ENCODE measurements around the gene GMIP. TPM values are rescaled to one million over a fixed set of nuclear protein-coding genes. Genes with fewer than 3 reads are reported as not detected.

GMIP gene
- total RNA-seq, 1 donor from 2014 or later: 18.5 TPM

GRCh38 chr19:19656451-19657396 is 13.3 kb upstream of the GMIP start:
- TF ChIP-seq CTCF (IDR thresholded peaks at IDR 0.05; ENCODE audit: unreplicated experiment): no peak
- no peak overlapping the region for H3K27ac Mint-ChIP-seq (ENCODE audit: unreplicated experiment)
- no peak overlapping the region for H3K4me3 Mint-ChIP-seq (ENCODE audit: unreplicated experiment)
- DNase-seq (ENCODE audit: low spot score): no peak
- H3K4me1 Mint-ChIP-seq (ENCODE audit: unreplicated experiment): peaks cover 5% of the 10 kb centered on the region
- no peaks in the 10 kb centered on the region for H3K9me3 Mint-ChIP-seq (ENCODE audit: unreplicated experiment)
- peaks cover 15% of the 10 kb centered on the region for H3K27me3 Mint-ChIP-seq (ENCODE audit: unreplicated experiment)
- peaks cover 44% of the 10 kb centered on the region for H3K36me3 Mint-ChIP-seq (ENCODE audit: low read depth, unreplicated experiment)

DNA sequence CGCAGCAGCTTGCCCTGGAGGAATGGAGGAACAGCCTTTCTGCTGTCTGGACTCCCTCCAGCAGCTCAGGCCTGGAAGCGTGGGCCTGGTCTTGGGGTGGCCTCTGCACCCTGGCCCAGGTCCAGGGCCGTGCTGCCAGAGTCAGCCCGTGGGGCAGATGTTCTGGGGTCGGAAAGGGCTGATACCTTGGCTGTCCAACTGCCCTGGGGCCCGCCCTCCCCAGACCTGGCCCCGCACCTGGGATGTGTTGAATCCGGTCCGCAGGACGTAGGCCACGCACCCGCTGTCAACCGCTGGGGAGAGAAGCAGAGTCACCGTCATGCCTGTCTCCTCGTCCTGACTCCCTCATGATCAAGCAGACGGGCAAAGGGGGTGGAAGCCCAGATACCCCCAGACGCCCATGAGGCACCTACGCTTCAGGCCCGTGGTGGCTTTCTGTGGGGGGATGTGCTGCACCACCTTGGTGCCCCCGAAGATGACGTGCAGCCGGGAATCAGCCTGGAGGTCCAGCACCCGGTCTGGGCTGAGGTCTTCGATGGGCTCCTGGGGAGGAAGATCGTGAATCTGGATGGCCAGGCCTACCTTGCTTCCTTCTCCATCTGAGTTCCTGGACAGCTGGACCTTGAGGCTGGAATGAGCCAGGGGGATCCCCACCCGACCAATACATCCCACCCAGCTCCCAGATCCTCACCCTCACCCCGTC is 12.3 kb upstream of the GMIP start:
- Mint-ChIP-seq H3K27ac (ENCODE audit: unreplicated experiment) (no peak overlapping the region), H3K4me3 (ENCODE audit: unreplicated experiment) (no peak overlapping the region), H3K9me3 (ENCODE audit: unreplicated experiment) (no peaks in the 10 kb centered on the region), H3K36me3 (ENCODE audit: low read depth, unreplicated experiment) (peaks cover 39% of the 10 kb centered on the region), H3K4me1 (ENCODE audit: unreplicated experiment) (no peaks in the 10 kb centered on the region), H3K27me3 (ENCODE audit: unreplicated experiment) (peaks cover 12% of the 10 kb centered on the region)
- no peak for DNase-seq (ENCODE audit: low spot score)
- no peak for TF ChIP-seq CTCF (IDR thresholded peaks at IDR 0.05; ENCODE audit: unreplicated experiment)

GRCh38 chr19:19655051-19655594 is 11.7 kb upstream of the GMIP start:
- Mint-ChIP-seq H3K4me3 (ENCODE audit: unreplicated experiment) (peak overlapping the region; percentile 71), H3K27me3 (ENCODE audit: unreplicated experiment) (peaks cover 15% of the 10 kb centered on the region), H3K9me3 (ENCODE audit: unreplicated experiment) (no peaks in the 10 kb centered on the region), H3K27ac (ENCODE audit: unreplicated experiment) (no peak overlapping the region), H3K4me1 (ENCODE audit: unreplicated experiment) (no peaks in the 10 kb centered on the region), H3K36me3 (ENCODE audit: low read depth, unreplicated experiment) (peaks cover 39% of the 10 kb centered on the region)
- no peak for TF ChIP-seq CTCF (IDR thresholded peaks at IDR 0.05; ENCODE audit: unreplicated experiment)
- no peak for DNase-seq (ENCODE audit: low spot score)

DNA sequence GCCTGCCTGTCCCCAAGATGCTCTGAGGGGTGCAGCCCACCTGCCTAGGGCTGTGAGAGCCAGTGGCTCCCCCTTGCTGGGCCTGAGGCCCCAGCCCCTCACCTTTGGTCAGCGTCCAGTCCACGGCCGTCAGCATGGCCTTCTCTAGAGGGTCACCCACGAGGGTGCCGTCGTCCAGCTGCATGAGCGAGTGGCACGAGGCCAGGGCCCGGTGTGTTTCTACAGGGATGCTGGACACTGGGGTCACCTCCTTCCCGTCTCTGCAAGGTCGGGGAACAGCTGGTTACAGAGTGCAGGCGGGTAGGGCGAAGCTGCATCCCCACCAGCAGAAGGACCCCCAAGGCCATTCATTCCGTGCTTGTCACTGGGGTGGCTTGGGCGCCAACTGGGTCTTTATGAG is 11.0 kb upstream of the GMIP start:
- no peak for DNase-seq (ENCODE audit: low spot score)
- no peak overlapping the region for H3K27ac Mint-ChIP-seq (ENCODE audit: unreplicated experiment)
- peaks cover 13% of the 10 kb centered on the region for H3K27me3 Mint-ChIP-seq (ENCODE audit: unreplicated experiment)
- no peaks in the 10 kb centered on the region for H3K4me1 Mint-ChIP-seq (ENCODE audit: unreplicated experiment)
- TF ChIP-seq CTCF (IDR thresholded peaks at IDR 0.05; ENCODE audit: unreplicated experiment): no peak
- peaks cover 37% of the 10 kb centered on the region for H3K36me3 Mint-ChIP-seq (ENCODE audit: low read depth, unreplicated experiment)
- H3K4me3 Mint-ChIP-seq (ENCODE audit: unreplicated experiment): no peak overlapping the region
- no peaks in the 10 kb centered on the region for H3K9me3 Mint-ChIP-seq (ENCODE audit: unreplicated experiment)
